HEK293 (cell line): ENCODE measurements around the gene MEX3A.
"Not testable (repeated sequence)": the region's sequence is repeated elsewhere in the genome, so short reads cannot be mapped to it uniquely, and the experiment has no call there.

Experiments used
- CTCF ChIA-PET: fragments of 350-600 bp; formaldehyde crosslinking; extraction: SDS; loops from one replicate; lab custom pipeline; 2021; ENCODE audit warnings: antibody characterized with exemption; lab: Yijun Ruan, JAX
- POLR2A ChIA-PET: fragments of 300-600 bp; formaldehyde crosslinking; extraction: SDS; loops from one replicate; lab custom pipeline; 2020; ENCODE audit warnings: antibody characterized with exemption, inconsistent platforms; lab: Yijun Ruan, JAX
- H3K27ac ChIP-seq: fragments of 200-500 bp; sonication (Bioruptor generic); 2 replicates; pipeline ENCODE4 v1.5.1; 2014; ENCODE audit warnings: low read depth, low read length, control low read depth, inconsistent platforms; ENCODE audit errors: extremely low read depth
- H3K36me3 ChIP-seq, 2 experiments: fragments of 200-500 bp in 1 of 2; sonication (Bioruptor generic) in 1 of 2; 1 replicate in 1 of 2; 2 replicates in 1 of 2; pipeline ENCODE4 v1.5.1; 2014 to 2017; ENCODE audit warnings: inconsistent platforms in 2 of 2, low read length in 2 of 2; ENCODE audit not compliant: control insufficient read depth in 2 of 2, insufficient read depth in 1 of 2
- H3K4me1 ChIP-seq: fragments of 200-500 bp; sonication (Bioruptor generic); 2 replicates; pipeline ENCODE4 v1.5.1; 2014; ENCODE audit warnings: mild to moderate bottlenecking, low read length, inconsistent platforms; ENCODE audit not compliant: control insufficient read depth, insufficient read depth
- H3K4me3 ChIP-seq: 2 replicates; pipeline ENCODE4 v1.5.1; 2011; ENCODE audit warnings: low read depth, mild to moderate bottlenecking, control low read depth, low read length, moderate library complexity
- H3K9me3 ChIP-seq: fragments of 200-500 bp; sonication (Bioruptor generic); 2 replicates; pipeline ENCODE4 v1.5.1; 2014; ENCODE audit warnings: low read depth, low read length, inconsistent platforms; ENCODE audit not compliant: control insufficient read depth, insufficient read depth
- AEBP2 ChIP-seq: fragments of 450-650 bp; formaldehyde crosslinking; IDR thresholded peaks from 2 replicates; pipeline ENCODE4 v1.5.1; 2016; ENCODE audit warnings: missing biosample characterization, missing genetic modification characterization, borderline replicate concordance
- SP2 ChIP-seq: fragments of 450-650 bp; formaldehyde crosslinking; IDR thresholded peaks from 2 replicates; pipeline ENCODE4 v1.5.1; 2016; ENCODE audit warnings: missing biosample characterization, missing genetic modification characterization
- ZBTB20 ChIP-seq: fragments of 450-650 bp; formaldehyde crosslinking; IDR thresholded peaks from 2 replicates; pipeline ENCODE4 v1.5.1; 2016; ENCODE audit warnings: missing biosample characterization, missing genetic modification characterization
- ZFHX2 ChIP-seq: fragments of 450-650 bp; formaldehyde crosslinking; conservative IDR thresholded peaks from 2 replicates; pipeline ENCODE4 v1.5.1; 2016; ENCODE audit warnings: missing biosample characterization, missing genetic modification characterization
- ZNF121 ChIP-seq: fragments of 450-650 bp; formaldehyde crosslinking; IDR thresholded peaks from 2 replicates; pipeline ENCODE4 v1.5.1; 2016; ENCODE audit warnings: missing biosample characterization, missing genetic modification characterization
- ZNF416 ChIP-seq: fragments of 450-650 bp; formaldehyde crosslinking; IDR thresholded peaks from 2 replicates; pipeline ENCODE4 v1.5.1; 2016; ENCODE audit warnings: missing biosample characterization, missing genetic modification characterization
- ZNF48 ChIP-seq: fragments of 450-650 bp; formaldehyde crosslinking; IDR thresholded peaks from 2 replicates; pipeline ENCODE4 v1.5.1; 2016; ENCODE audit warnings: missing biosample characterization, missing genetic modification characterization
- ZNF610 ChIP-seq: fragments of 450-650 bp; formaldehyde crosslinking; IDR thresholded peaks from 2 replicates; pipeline ENCODE4 v1.5.1; 2016; ENCODE audit warnings: missing biosample characterization, missing genetic modification characterization, borderline replicate concordance
- ZNF677 ChIP-seq: fragments of 450-650 bp; IDR thresholded peaks from 2 replicates; pipeline ENCODE4 v1.5.0; 2018; ENCODE audit warnings: missing biosample characterization, mild to moderate bottlenecking, missing genetic modification characterization, moderate library complexity
- ZNF704 ChIP-seq: fragments of 450-650 bp; formaldehyde crosslinking; IDR thresholded peaks from 2 replicates; pipeline ENCODE4 v1.5.1; 2016; ENCODE audit warnings: missing biosample characterization, missing genetic modification characterization
- ZNF76 ChIP-seq: fragments of 450-650 bp; formaldehyde crosslinking; IDR thresholded peaks from 2 replicates; pipeline ENCODE4; 2016; ENCODE audit warnings: low read depth, missing biosample characterization, missing genetic modification characterization, borderline replicate concordance
- TF ChIP-seq, protein P1 (sequence below): fragments of 450-650 bp; formaldehyde crosslinking; IDR thresholded peaks from 2 replicates; pipeline ENCODE4 v1.5.1; 2016; ENCODE audit warnings: missing biosample characterization, missing genetic modification characterization
- TF ChIP-seq, protein P2 (sequence below): fragments of 450-650 bp; formaldehyde crosslinking; IDR thresholded peaks from 2 replicates; pipeline ENCODE4 v1.5.1; 2016; ENCODE audit warnings: missing biosample characterization, missing genetic modification characterization

Gene MEX3A

GRCh38 chr1:156072251-156072650 lies 10.0 kb downstream of the MEX3A start:
- Histone ChIP-seq H3K27ac (no peak overlapping the region), H3K9me3 (no peaks in the 10 kb centered on the region)
- TF ChIP-seq, protein P1, sequence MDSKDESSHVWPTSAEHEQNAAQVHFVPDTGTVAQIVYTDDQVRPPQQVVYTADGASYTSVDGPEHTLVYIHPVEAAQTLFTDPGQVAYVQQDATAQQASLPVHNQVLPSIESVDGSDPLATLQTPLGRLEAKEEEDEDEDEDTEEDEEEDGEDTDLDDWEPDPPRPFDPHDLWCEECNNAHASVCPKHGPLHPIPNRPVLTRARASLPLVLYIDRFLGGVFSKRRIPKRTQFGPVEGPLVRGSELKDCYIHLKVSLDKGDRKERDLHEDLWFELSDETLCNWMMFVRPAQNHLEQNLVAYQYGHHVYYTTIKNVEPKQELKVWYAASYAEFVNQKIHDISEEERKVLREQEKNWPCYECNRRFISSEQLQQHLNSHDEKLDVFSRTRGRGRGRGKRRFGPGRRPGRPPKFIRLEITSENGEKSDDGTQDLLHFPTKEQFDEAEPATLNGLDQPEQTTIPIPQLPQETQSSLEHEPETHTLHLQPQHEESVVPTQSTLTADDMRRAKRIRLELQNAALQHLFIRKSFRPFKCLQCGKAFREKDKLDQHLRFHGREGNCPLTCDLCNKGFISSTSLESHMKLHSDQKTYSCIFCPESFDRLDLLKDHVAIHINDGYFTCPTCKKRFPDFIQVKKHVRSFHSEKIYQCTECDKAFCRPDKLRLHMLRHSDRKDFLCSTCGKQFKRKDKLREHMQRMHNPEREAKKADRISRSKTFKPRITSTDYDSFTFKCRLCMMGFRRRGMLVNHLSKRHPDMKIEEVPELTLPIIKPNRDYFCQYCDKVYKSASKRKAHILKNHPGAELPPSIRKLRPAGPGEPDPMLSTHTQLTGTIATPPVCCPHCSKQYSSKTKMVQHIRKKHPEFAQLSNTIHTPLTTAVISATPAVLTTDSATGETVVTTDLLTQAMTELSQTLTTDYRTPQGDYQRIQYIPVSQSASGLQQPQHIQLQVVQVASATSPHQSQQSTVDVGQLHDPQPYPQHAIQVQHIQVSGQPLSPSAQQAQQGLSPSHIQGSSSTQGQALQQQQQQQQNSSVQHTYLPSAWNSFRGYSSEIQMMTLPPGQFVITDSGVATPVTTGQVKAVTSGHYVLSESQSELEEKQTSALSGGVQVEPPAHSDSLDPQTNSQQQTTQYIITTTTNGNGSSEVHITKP (tag by site-specific recombination): peak; percentile 90
- TF ChIP-seq ZNF416 (tag by site-specific recombination): no peak
- TF ChIP-seq, all 188 proteins: peak for 1
- Histone ChIP-seq H3K36me3 (peaks cover 0 to 17% of the 10 kb centered on the region in 2 experiments; a peak in 1 of 3 replicates), H3K4me1 (peaks cover 7% of the 10 kb centered on the region; the same call in 1 of the 2 replicates), H3K4me3 (no peak overlapping the region)
- ChIA-PET CTCF (interaction anchor here (0.7 to 1.1 kb wide), 2 partner anchors 18 to 24 kb away, joined by 3 to 5 read pairs; no protein-coding TSS in a partner anchor), POLR2A (no interaction called here)

DNA sequence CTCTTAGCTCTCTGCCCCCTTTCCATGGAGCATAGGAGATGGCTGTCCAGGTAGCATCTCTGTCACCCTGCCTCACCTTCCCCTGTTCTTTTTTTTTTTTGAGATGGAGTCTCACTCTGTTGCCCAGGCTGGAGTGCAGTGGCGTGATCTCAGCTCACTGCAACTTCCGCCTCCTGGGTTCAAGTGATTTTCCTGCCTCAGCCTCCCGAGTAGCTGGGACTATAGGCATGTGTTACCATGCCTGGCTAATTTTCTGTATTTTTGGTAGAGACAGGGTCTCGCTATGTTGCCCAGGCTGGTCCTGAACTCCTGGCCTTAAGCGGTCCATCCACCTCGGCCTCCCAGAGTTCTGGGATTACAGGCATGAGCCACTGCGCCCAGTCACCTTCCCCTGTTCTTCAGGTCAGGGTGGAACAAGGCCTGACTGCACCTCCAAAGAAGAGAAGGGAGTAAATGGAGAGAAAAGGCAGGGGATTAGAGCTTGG lies 10.9 kb downstream of the MEX3A start:
- CTCF ChIA-PET: interaction anchor here (1.1 to 1.2 kb wide), 2 partner anchors 25 to 133 kb away, joined by 3 to 5 read pairs; no protein-coding TSS in a partner anchor
- H3K4me1 ChIP-seq, H3K27ac ChIP-seq, H3K9me3 ChIP-seq: not testable (repeated sequence)
- TF ChIP-seq ZNF121: peak; percentile 94
- TF ChIP-seq, all 188 proteins: peak for 1; not testable (repeated sequence) for 187
- POLR2A ChIA-PET, H3K4me3 ChIP-seq, H3K36me3 ChIP-seq: not testable (repeated sequence)

DNA sequence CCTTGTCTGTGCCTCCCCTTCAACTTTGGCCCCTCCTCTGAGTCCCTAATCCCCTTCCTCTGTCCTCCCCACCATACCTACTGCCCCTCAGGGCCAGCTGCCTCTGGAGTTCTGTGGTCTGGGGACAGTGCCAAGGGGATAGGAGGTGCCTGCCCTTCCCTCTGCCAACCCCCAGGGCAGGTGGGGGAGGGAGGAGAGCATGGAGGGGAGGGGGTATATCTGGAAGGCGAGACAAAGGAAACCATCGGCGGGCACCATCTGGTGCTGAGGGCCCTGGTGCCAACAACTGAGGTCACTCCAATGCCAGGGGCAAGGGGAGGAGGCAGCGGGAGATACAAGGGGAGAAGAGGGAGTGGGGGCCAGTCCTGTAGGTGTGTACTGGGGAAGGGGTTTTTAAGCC lies 11.7 kb downstream of the MEX3A start:
- CTCF ChIA-PET: interaction anchor here (1.2 kb wide), 1 partner anchor 133 kb away, joined by 3 read pairs; no protein-coding TSS in a partner anchor
- Histone ChIP-seq H3K4me1 (peaks cover 7% of the 10 kb centered on the region; the same call in 1 of the 2 replicates), H3K9me3 (no peaks in the 10 kb centered on the region), H3K36me3 (peaks cover 0 to 2% of the 10 kb centered on the region in 2 experiments; a peak in 1 of 3 replicates), H3K4me3 (no peak overlapping the region), H3K27ac (no peak overlapping the region)
- TF ChIP-seq ZNF704 (tag by site-specific recombination) (no peak), AEBP2 (no peak), SP2 (tag by site-specific recombination) (no peak), ZFHX2 (tag by site-specific recombination) (no peak), ZBTB20 (tag by site-specific recombination) (no peak), ZNF48 (tag by site-specific recombination) (no peak), ZNF76 (tag by site-specific recombination) (no peak), ZNF610 (tag by site-specific recombination) (no peak), ZNF677 (tag by site-specific recombination) (no peak)
- TF ChIP-seq, protein P2, sequence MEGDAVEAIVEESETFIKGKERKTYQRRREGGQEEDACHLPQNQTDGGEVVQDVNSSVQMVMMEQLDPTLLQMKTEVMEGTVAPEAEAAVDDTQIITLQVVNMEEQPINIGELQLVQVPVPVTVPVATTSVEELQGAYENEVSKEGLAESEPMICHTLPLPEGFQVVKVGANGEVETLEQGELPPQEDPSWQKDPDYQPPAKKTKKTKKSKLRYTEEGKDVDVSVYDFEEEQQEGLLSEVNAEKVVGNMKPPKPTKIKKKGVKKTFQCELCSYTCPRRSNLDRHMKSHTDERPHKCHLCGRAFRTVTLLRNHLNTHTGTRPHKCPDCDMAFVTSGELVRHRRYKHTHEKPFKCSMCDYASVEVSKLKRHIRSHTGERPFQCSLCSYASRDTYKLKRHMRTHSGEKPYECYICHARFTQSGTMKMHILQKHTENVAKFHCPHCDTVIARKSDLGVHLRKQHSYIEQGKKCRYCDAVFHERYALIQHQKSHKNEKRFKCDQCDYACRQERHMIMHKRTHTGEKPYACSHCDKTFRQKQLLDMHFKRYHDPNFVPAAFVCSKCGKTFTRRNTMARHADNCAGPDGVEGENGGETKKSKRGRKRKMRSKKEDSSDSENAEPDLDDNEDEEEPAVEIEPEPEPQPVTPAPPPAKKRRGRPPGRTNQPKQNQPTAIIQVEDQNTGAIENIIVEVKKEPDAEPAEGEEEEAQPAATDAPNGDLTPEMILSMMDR (tag by site-specific recombination): no peak
- POLR2A ChIA-PET: no interaction called here
